Upper lobe of left lung (tissue), 4 donors: ENCODE data around the gene USP31.

Source experiments
- EP300 ChIP-seq, 4 donors: sonication (generic); formaldehyde crosslinking; IDR thresholded peaks; one replicate each; pipeline ENCODE4 v1.5.1; 2017; ENCODE audit warnings: antibody characterized with exemption in 4 of 4, control low read depth in 2 of 4
- POLR2A ChIP-seq, 4 donors: fragments of 450-650 bp; IDR thresholded peaks; one replicate each; pipeline ENCODE4 v1.5.1; 2016 to 2017; ENCODE audit warnings: antibody characterized with exemption in 4 of 4, mild to moderate bottlenecking in 2 of 4
- TF ChIP-seq, protein P1 (sequence below), 6 experiments: fragments of 450-650 bp in 4 of 6; fragments of 200-600 bp in 2 of 6; sonication (generic) in 2 of 6; IDR thresholded peaks; one replicate each; pipeline ENCODE4 v1.5.1; 2016 to 2019; ENCODE audit warnings: antibody characterized with exemption in 6 of 6

DNA sequence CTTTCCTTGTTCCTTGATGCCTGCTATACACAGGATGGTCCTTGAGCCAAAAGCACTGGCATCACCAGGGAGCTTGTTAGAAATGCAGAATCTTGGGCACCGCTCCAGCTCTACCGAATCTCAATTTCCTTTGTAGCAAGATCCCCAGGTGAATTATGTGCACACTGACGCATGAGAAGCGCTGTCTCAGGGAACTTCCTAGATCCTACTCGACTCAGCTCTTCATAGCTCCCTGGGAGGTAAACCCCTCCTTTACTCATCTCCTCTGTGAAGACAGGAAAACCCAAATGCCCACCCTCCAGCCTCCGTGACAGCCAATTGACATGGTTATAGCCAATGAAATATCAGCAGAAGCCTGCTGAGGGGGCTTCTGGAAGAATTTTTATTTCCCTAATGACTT, 4.1 kb downstream of the USP31 start:
- no peak for TF ChIP-seq EP300 (IDR thresholded peaks at IDR 0.05)
- TF ChIP-seq, protein P1, sequence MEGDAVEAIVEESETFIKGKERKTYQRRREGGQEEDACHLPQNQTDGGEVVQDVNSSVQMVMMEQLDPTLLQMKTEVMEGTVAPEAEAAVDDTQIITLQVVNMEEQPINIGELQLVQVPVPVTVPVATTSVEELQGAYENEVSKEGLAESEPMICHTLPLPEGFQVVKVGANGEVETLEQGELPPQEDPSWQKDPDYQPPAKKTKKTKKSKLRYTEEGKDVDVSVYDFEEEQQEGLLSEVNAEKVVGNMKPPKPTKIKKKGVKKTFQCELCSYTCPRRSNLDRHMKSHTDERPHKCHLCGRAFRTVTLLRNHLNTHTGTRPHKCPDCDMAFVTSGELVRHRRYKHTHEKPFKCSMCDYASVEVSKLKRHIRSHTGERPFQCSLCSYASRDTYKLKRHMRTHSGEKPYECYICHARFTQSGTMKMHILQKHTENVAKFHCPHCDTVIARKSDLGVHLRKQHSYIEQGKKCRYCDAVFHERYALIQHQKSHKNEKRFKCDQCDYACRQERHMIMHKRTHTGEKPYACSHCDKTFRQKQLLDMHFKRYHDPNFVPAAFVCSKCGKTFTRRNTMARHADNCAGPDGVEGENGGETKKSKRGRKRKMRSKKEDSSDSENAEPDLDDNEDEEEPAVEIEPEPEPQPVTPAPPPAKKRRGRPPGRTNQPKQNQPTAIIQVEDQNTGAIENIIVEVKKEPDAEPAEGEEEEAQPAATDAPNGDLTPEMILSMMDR (IDR thresholded peaks at IDR 0.05): no peak
- no peak for TF ChIP-seq POLR2A (IDR thresholded peaks at IDR 0.05)
